Measurements from ENCODE around the gene PRKN. TPM values are rescaled to one million over a fixed set of nuclear protein-coding genes. Genes with fewer than 3 reads are reported as not detected.
A peak's percentile ranks its signal among the peaks of the same experiment; 100 is the strongest.

Gene PRKN
- total and polyA plus RNA-seq, 5 experiments from 2014 or later, result 2.2 to 5.6 (median 3.5) TPM

- POLR2A ChIA-PET, result no interaction called here
- Mint-ChIP-seq H3K27ac (no peak overlapping the region), H3K4me3 (no peak overlapping the region)
Observed at GRCh38 chr6:161711938-161712337, 1015.6 kb downstream of the PRKN start.

GRCh38 chr6:161711515-161711914 is 1016.1 kb downstream of the PRKN start:
- no peak for ATAC-seq
- no peak overlapping the region for H3K4me3 Mint-ChIP-seq

More at GRCh38 chr6:161711938-161712337, 1015.6 kb downstream of the PRKN start:
- no peaks in the 10 kb centered on the region for H3K4me1 Mint-ChIP-seq
- H3K9me3 Mint-ChIP-seq, result peaks cover 0 to 19% (median 3%) of the 10 kb centered on the region in 9 donors
- H3K27me3 Mint-ChIP-seq, result no peaks in the 10 kb centered on the region
- ATAC-seq, result no peak
- peaks cover 0 to 13% (median 2%) of the 10 kb centered on the region in 3 donors for H3K36me3 Mint-ChIP-seq
- no peak for DNase-seq

GRCh38 chr6:161710698-161711097 is 1016.9 kb downstream of the PRKN start:
- DNase-seq (no peak), ATAC-seq (no peak)
- POLR2A ChIA-PET, result no interaction called here
- Mint-ChIP-seq H3K4me3 (no peak overlapping the region), H3K36me3 (peaks cover 0 to 8% (median 2%) of the 10 kb centered on the region in 3 donors), H3K9me3 (peaks cover 0 to 12% (median 3%) of the 10 kb centered on the region in 9 donors), H3K27me3 (peaks cover 0 to 5% (median 0%) of the 10 kb centered on the region in 5 donors), H3K4me1 (no peaks in the 10 kb centered on the region), H3K27ac (no peak overlapping the region)

More at GRCh38 chr6:161711515-161711914, 1016.1 kb downstream of the PRKN start:
- Mint-ChIP-seq H3K36me3 (peaks cover 0 to 12% (median 2%) of the 10 kb centered on the region in 3 donors), H3K27me3 (no peaks in the 10 kb centered on the region), H3K27ac (no peak overlapping the region), H3K4me1 (no peaks in the 10 kb centered on the region), H3K9me3 (peaks cover 0 to 14% (median 3%) of the 10 kb centered on the region in 9 donors)
- no peak for DNase-seq
- POLR2A ChIA-PET, result no interaction called here

GRCh38 chr6:161701056-161701455 is 1026.5 kb downstream of the PRKN start:
- DNase-seq, result no peak
- H3K9me3 Mint-ChIP-seq, result peaks cover 0 to 4% (median 0%) of the 10 kb centered on the region in 9 donors
- POLR2A ChIA-PET, result no interaction called here

GRCh38 chr6:161696801-161697200 is 1030.8 kb downstream of the PRKN start:
- peaks cover 0 to 4% (median 0%) of the 10 kb centered on the region in 5 donors for H3K27me3 Mint-ChIP-seq
- peaks cover 0 to 3% (median 0%) of the 10 kb centered on the region in 9 donors for H3K9me3 Mint-ChIP-seq
- H3K27ac Mint-ChIP-seq, result no peak overlapping the region
- ATAC-seq (no peak), DNase-seq (no peak)
- no peak overlapping the region for H3K4me3 Mint-ChIP-seq
- POLR2A ChIA-PET, result no interaction called here
- H3K4me1 Mint-ChIP-seq, result no peaks in the 10 kb centered on the region
- no peaks in the 10 kb centered on the region for H3K36me3 Mint-ChIP-seq

More at GRCh38 chr6:161701056-161701455, 1026.5 kb downstream of the PRKN start:
- H3K4me3 Mint-ChIP-seq, result no peak overlapping the region
- no peaks in the 10 kb centered on the region for H3K4me1 Mint-ChIP-seq
- H3K27ac Mint-ChIP-seq, result no peak overlapping the region
- peaks cover 0 to 8% (median 0%) of the 10 kb centered on the region in 3 donors for H3K36me3 Mint-ChIP-seq
- ATAC-seq, result no peak
- peaks cover 0 to 8% (median 0%) of the 10 kb centered on the region in 5 donors for H3K27me3 Mint-ChIP-seq

GRCh38 chr6:161694995-161695394 is 1032.6 kb downstream of the PRKN start:
- DNase-seq (no peak), ATAC-seq (no peak)
- POLR2A ChIA-PET, result no interaction called here
- Mint-ChIP-seq H3K27me3 (peaks cover 0 to 2% (median 0%) of the 10 kb centered on the region in 5 donors), H3K27ac (no peak overlapping the region), H3K4me3 (no peak overlapping the region), H3K36me3 (no peaks in the 10 kb centered on the region), H3K9me3 (peaks cover 0 to 10% (median 0%) of the 10 kb centered on the region in 9 donors), H3K4me1 (no peaks in the 10 kb centered on the region)

GRCh38 chr6:161686655-161687054 is 1040.9 kb downstream of the PRKN start:
- DNase-seq, result no peak
- Mint-ChIP-seq H3K27me3 (peaks cover 0 to 1% (median 0%) of the 10 kb centered on the region in 5 donors), H3K4me1 (no peaks in the 10 kb centered on the region), H3K27ac (no peak overlapping the region), H3K4me3 (no peak overlapping the region), H3K9me3 (peaks cover 0 to 10% (median 0%) of the 10 kb centered on the region in 9 donors), H3K36me3 (peaks cover 0 to 2% (median 0%) of the 10 kb centered on the region in 3 donors)
- POLR2A ChIA-PET, result no interaction called here
- ATAC-seq, result no peak

GRCh38 chr6:161684731-161685475 is 1042.7 kb downstream of the PRKN start:
- H3K9me3 Mint-ChIP-seq, result no peaks in the 10 kb centered on the region
- H3K27ac Mint-ChIP-seq, result no peak overlapping the region
- no peak for DNase-seq
- no peaks in the 10 kb centered on the region for H3K27me3 Mint-ChIP-seq
- peaks cover 0 to 2% (median 0%) of the 10 kb centered on the region in 3 donors for H3K36me3 Mint-ChIP-seq
- no peak overlapping the region for H3K4me3 Mint-ChIP-seq
- no peak for ATAC-seq
- POLR2A ChIA-PET, result no interaction called here
- H3K4me1 Mint-ChIP-seq, result no peaks in the 10 kb centered on the region

GRCh38 chr6:161683400-161683799 is 1044.2 kb downstream of the PRKN start:
- H3K4me1 Mint-ChIP-seq, result no peaks in the 10 kb centered on the region
- no peaks in the 10 kb centered on the region for H3K9me3 Mint-ChIP-seq
- peaks cover 0 to 2% (median 0%) of the 10 kb centered on the region in 3 donors for H3K36me3 Mint-ChIP-seq
- POLR2A ChIA-PET, result no interaction called here
- ATAC-seq (no peak), DNase-seq (no peak)
- no peaks in the 10 kb centered on the region for H3K27me3 Mint-ChIP-seq
- H3K27ac Mint-ChIP-seq, result no peak overlapping the region
- H3K4me3 Mint-ChIP-seq, result no peak overlapping the region

- no peaks in the 10 kb centered on the region for H3K4me1 Mint-ChIP-seq
- ATAC-seq (no peak), DNase-seq (no peak)
- POLR2A ChIA-PET, result no interaction called here
- H3K27me3 Mint-ChIP-seq, result no peaks in the 10 kb centered on the region
- no peak overlapping the region for H3K4me3 Mint-ChIP-seq
- H3K36me3 Mint-ChIP-seq, result peaks cover 0 to 2% (median 0%) of the 10 kb centered on the region in 3 donors
- no peaks in the 10 kb centered on the region for H3K9me3 Mint-ChIP-seq
- peak overlapping the region in 1 of 10 donors; percentile 24 for H3K27ac Mint-ChIP-seq
Observed at GRCh38 chr6:161682982-161683381, 1044.6 kb downstream of the PRKN start.

- POLR2A ChIA-PET, result no interaction called here
- DNase-seq (no peak), ATAC-seq (no peak)
- H3K36me3 Mint-ChIP-seq, result peaks cover 0 to 2% (median 0%) of the 10 kb centered on the region in 3 donors
- no peaks in the 10 kb centered on the region for H3K4me1 Mint-ChIP-seq
- H3K27me3 Mint-ChIP-seq, result no peaks in the 10 kb centered on the region
- no peak overlapping the region for H3K27ac Mint-ChIP-seq
- no peaks in the 10 kb centered on the region for H3K9me3 Mint-ChIP-seq
- no peak overlapping the region for H3K4me3 Mint-ChIP-seq
Observed at GRCh38 chr6:161679980-161680538, 1047.5 kb downstream of the PRKN start.

- POLR2A ChIA-PET, result no interaction called here
- Mint-ChIP-seq H3K9me3 (peaks cover 0 to 6% (median 0%) of the 10 kb centered on the region in 9 donors), H3K4me3 (no peak overlapping the region), H3K27ac (no peak overlapping the region), H3K27me3 (no peaks in the 10 kb centered on the region), H3K36me3 (peaks cover 0 to 2% (median 0%) of the 10 kb centered on the region in 3 donors), H3K4me1 (no peaks in the 10 kb centered on the region)
- ATAC-seq (no peak), DNase-seq (no peak)
Observed at GRCh38 chr6:161677188-161677587, 1050.4 kb downstream of the PRKN start.

GRCh38 chr6:161676586-161676985 is 1051.0 kb downstream of the PRKN start:
- Mint-ChIP-seq H3K9me3 (peaks cover 0 to 6% (median 0%) of the 10 kb centered on the region in 9 donors), H3K27me3 (no peaks in the 10 kb centered on the region), H3K36me3 (peaks cover 0 to 5% (median 1%) of the 10 kb centered on the region in 3 donors), H3K4me3 (no peak overlapping the region), H3K27ac (no peak overlapping the region), H3K4me1 (no peaks in the 10 kb centered on the region)
- no peak for ATAC-seq
- DNase-seq, result no peak
- POLR2A ChIA-PET, result no interaction called here

Measured in naive thymus-derived CD8-positive, alpha-beta T cell (primary cell).